GM12864 (cell line): ENCODE data around the gene SEMA4C.

Experiments used
- DNase-seq: peaks from one replicate; pipeline ENCODE4 v3.0.0-alpha.2; 2011; ENCODE audit warnings: low read depth
- H3K4me3 ChIP-seq: 2 replicates; pipeline ENCODE4 v1.5.1; 2011; ENCODE audit warnings: mild to moderate bottlenecking, low read depth, low read length, control low read depth
- TF ChIP-seq, protein P1 (sequence below): IDR thresholded peaks from 2 replicates; pipeline ENCODE4 v1.5.1; 2011; ENCODE audit warnings: low read depth, mild to moderate bottlenecking, moderate library complexity, low read length, control low read depth, inconsistent platforms; ENCODE audit errors: missing control alignments

The SEMA4C gene

GRCh38 chr2:96830044-96830562, 39.8 kb downstream of the SEMA4C start:
- DNase-seq, result no peak
- TF ChIP-seq, protein P1, sequence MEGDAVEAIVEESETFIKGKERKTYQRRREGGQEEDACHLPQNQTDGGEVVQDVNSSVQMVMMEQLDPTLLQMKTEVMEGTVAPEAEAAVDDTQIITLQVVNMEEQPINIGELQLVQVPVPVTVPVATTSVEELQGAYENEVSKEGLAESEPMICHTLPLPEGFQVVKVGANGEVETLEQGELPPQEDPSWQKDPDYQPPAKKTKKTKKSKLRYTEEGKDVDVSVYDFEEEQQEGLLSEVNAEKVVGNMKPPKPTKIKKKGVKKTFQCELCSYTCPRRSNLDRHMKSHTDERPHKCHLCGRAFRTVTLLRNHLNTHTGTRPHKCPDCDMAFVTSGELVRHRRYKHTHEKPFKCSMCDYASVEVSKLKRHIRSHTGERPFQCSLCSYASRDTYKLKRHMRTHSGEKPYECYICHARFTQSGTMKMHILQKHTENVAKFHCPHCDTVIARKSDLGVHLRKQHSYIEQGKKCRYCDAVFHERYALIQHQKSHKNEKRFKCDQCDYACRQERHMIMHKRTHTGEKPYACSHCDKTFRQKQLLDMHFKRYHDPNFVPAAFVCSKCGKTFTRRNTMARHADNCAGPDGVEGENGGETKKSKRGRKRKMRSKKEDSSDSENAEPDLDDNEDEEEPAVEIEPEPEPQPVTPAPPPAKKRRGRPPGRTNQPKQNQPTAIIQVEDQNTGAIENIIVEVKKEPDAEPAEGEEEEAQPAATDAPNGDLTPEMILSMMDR, result no peak
- H3K4me3 ChIP-seq, result no peak overlapping the region

DNA sequence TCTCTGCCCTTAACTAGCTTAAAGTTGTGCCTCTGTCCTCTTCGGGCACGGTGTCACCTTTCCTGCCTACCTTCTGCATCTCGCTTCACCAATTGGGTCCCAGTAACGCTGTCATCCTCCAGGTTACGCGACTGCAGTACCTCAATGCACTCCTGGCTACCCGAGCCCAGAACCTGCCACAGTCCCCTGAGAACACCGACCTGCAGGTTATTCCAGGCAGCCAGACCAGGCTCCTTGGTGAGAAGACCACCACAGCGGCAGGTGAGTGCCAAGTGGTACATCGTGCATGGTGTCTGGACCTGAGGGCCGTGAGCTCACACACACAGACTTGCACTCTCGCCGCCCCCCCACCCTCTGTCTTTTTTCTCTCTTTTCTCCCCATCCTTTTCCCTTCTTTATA, 41.0 kb downstream of the SEMA4C start:
- no peak for DNase-seq
- no peak overlapping the region for H3K4me3 ChIP-seq
- TF ChIP-seq, protein P1, result no peak

GRCh38 chr2:96828436-96828835, 41.4 kb downstream of the SEMA4C start:
- H3K4me3 ChIP-seq, result no peak overlapping the region
- DNase-seq, result no peak
- TF ChIP-seq, protein P1, result no peak

DNA sequence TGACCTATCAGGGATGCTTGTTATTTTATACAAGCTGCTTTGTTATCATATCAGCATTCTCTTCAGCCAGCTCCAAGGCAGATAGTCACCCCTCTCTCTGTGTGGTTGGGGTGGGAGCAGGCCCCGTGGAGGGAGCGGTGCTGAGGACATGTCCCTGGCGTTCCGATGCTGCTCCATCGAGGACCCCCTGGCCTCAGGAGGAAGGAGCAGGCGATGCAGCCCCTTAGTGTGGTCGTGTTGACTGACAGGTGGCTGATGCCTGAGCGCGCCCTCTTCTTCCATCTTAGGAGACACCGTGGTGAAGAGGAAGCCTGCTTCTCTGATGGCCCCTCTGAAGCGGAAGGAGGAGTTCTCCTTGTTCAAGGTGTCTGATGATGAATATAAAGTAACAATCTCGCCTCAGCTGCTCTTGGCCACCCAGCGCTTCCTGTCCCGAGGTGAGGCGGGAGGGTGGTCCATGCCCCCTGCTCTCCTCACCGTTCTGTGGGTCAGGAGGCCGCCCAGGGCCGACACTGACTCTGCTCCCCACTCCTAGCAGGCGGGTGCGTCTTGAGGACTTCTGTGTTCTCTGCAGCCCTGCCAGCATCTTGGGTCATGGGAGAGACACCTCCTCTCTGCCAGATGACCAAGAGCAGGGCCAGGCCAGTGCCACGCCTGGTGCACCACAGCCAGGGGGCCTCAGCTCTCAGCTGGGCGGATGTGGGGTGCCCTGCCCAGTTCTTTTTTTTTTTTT, 43.2 kb downstream of the SEMA4C start:
- no peak for DNase-seq
- TF ChIP-seq, protein P1, result no peak
- no peak overlapping the region for H3K4me3 ChIP-seq

- DNase-seq, result no peak
- TF ChIP-seq, protein P1, result no peak
- no peak overlapping the region for H3K4me3 ChIP-seq
Measured at GRCh38 chr2:96825057-96825456, 44.8 kb downstream of the SEMA4C start.

- TF ChIP-seq, protein P1, result no peak
- no peak for DNase-seq
- no peak overlapping the region for H3K4me3 ChIP-seq
Measured at GRCh38 chr2:96824079-96824870, 45.6 kb downstream of the SEMA4C start.
